ENCODE results near the gene BCKDHB.

Gene BCKDHB

DNA sequence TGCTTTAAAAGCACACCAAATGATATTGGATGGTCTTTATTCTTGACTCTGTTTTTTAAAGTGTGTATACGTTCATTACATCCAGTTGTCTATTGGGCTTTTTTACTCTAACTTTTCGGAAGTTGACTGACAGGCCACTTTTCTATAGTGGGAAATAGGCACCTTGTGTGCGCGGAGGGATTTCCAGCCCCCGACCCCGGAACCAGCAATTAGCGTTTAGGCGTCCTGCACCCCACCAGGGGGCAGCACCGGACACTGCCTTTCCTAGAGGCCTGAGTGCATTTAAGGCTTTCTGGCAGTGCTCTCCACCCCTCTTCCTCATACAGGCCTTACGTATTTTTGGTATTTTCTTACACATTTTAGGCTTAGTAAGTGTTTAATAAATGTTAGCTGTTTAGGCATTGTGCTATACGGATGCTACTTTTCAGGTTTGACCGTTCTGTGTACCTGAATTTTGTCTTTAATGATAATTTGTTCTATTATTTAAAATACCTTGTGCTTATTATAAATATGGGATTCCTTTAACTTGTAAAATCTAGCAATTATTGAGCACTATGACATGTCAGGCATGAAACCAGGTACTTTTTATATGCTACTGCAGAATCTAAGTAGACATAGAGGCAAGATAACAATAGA lies 231.8 kb downstream of the BCKDHB start:
- H3K27me3 ChIP-seq (ENCODE audit: control insufficient read depth, insufficient read depth, low read length): no peaks in the 10 kb centered on the region
- no peak overlapping the region for H3K4me3 ChIP-seq (ENCODE audit: low read length)
- no peak overlapping the region for H3K27ac ChIP-seq (ENCODE audit: low read length)
- H3K36me3 ChIP-seq (ENCODE audit: control insufficient read depth, insufficient read depth, low read length): no peaks in the 10 kb centered on the region
- H3K9me3 ChIP-seq (ENCODE audit: control insufficient read depth, insufficient read depth, low read length): no peaks in the 10 kb centered on the region
- WGBS (ENCODE audit: insufficient coverage, insufficient read length): no CpG with 5 or more reads among the region's 12 CpGs
- peak; percentile 54 for DNase-seq (ENCODE audit: low read depth, low spot score)
- H3K4me1 ChIP-seq (ENCODE audit: control insufficient read depth, insufficient read depth, low read length): no peaks in the 10 kb centered on the region

GRCh38 chr6:80339421-80339820 lies 232.9 kb downstream of the BCKDHB start:
- no peak for DNase-seq (ENCODE audit: low read depth, low spot score)
- Histone ChIP-seq H3K4me1 (ENCODE audit: control insufficient read depth, insufficient read depth, low read length) (no peaks in the 10 kb centered on the region), H3K27me3 (ENCODE audit: control insufficient read depth, insufficient read depth, low read length) (no peaks in the 10 kb centered on the region), H3K36me3 (ENCODE audit: control insufficient read depth, insufficient read depth, low read length) (no peaks in the 10 kb centered on the region), H3K4me3 (ENCODE audit: low read length) (no peak overlapping the region), H3K9me3 (ENCODE audit: control insufficient read depth, insufficient read depth, low read length) (no peaks in the 10 kb centered on the region), H3K27ac (ENCODE audit: low read length) (no peak overlapping the region)

GRCh38 chr6:80340280-80340679 lies 233.8 kb downstream of the BCKDHB start:
- H3K9me3 ChIP-seq (ENCODE audit: control insufficient read depth, insufficient read depth, low read length): no peaks in the 10 kb centered on the region
- H3K27ac ChIP-seq (ENCODE audit: low read length): no peak overlapping the region
- H3K4me3 ChIP-seq (ENCODE audit: low read length): no peak overlapping the region
- DNase-seq (ENCODE audit: low read depth, low spot score): no peak
- H3K27me3 ChIP-seq (ENCODE audit: control insufficient read depth, insufficient read depth, low read length): no peaks in the 10 kb centered on the region
- WGBS (ENCODE audit: insufficient coverage, insufficient read length): no CpG with 5 or more reads among the region's 4 CpGs
- H3K4me1 ChIP-seq (ENCODE audit: control insufficient read depth, insufficient read depth, low read length): no peaks in the 10 kb centered on the region
- H3K36me3 ChIP-seq (ENCODE audit: control insufficient read depth, insufficient read depth, low read length): no peaks in the 10 kb centered on the region

GRCh38 chr6:80340686-80341085 lies 234.2 kb downstream of the BCKDHB start:
- H3K4me1 ChIP-seq (ENCODE audit: control insufficient read depth, insufficient read depth, low read length): no peaks in the 10 kb centered on the region
- no CpG with 5 or more reads among the region's 5 CpGs for WGBS (ENCODE audit: insufficient coverage, insufficient read length)

DNA sequence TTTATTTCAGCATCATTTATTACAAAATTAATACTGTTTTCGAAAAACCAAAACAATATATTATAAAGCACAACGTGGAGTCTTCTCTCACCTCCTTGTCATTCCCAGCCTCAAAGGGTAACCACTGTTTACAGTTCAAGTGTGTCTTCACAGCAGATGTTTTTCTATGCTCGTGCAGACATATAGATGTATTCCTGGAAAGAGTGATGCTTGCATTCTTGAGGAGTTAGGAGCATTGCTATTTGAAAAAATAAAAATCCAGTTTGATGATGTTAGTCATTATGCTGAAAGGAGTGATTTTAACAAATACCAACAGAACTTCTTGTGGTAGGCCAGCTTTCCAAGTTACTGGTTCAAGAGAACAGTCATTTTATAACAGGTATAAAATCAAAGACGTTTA lies 234.9 kb downstream of the BCKDHB start:
- no peak for DNase-seq (ENCODE audit: low read depth, low spot score)
- H3K36me3 ChIP-seq (ENCODE audit: control insufficient read depth, insufficient read depth, low read length): no peaks in the 10 kb centered on the region
- 100% methylated on average over 1 of the region's 4 CpGs for WGBS (ENCODE audit: insufficient coverage, insufficient read length)
- H3K9me3 ChIP-seq (ENCODE audit: control insufficient read depth, insufficient read depth, low read length): no peaks in the 10 kb centered on the region
- no peak overlapping the region for H3K4me3 ChIP-seq (ENCODE audit: low read length)
- no peak overlapping the region for H3K27ac ChIP-seq (ENCODE audit: low read length)
- H3K4me1 ChIP-seq (ENCODE audit: control insufficient read depth, insufficient read depth, low read length): no peaks in the 10 kb centered on the region
- H3K27me3 ChIP-seq (ENCODE audit: control insufficient read depth, insufficient read depth, low read length): no peaks in the 10 kb centered on the region

More at GRCh38 chr6:80340686-80341085, 234.2 kb downstream of the BCKDHB start:
- H3K9me3 ChIP-seq (ENCODE audit: control insufficient read depth, insufficient read depth, low read length): no peaks in the 10 kb centered on the region
- H3K36me3 ChIP-seq (ENCODE audit: control insufficient read depth, insufficient read depth, low read length): no peaks in the 10 kb centered on the region
- DNase-seq (ENCODE audit: low read depth, low spot score): no peak
- no peak overlapping the region for H3K4me3 ChIP-seq (ENCODE audit: low read length)
- no peak overlapping the region for H3K27ac ChIP-seq (ENCODE audit: low read length)
- no peaks in the 10 kb centered on the region for H3K27me3 ChIP-seq (ENCODE audit: control insufficient read depth, insufficient read depth, low read length)

GRCh38 chr6:80343511-80343910 lies 237.0 kb downstream of the BCKDHB start:
- Histone ChIP-seq H3K36me3 (ENCODE audit: control insufficient read depth, insufficient read depth, low read length) (no peaks in the 10 kb centered on the region), H3K4me3 (ENCODE audit: low read length) (no peak overlapping the region)
- no CpG with 5 or more reads among the region's 2 CpGs for WGBS (ENCODE audit: insufficient coverage, insufficient read length)

DNA sequence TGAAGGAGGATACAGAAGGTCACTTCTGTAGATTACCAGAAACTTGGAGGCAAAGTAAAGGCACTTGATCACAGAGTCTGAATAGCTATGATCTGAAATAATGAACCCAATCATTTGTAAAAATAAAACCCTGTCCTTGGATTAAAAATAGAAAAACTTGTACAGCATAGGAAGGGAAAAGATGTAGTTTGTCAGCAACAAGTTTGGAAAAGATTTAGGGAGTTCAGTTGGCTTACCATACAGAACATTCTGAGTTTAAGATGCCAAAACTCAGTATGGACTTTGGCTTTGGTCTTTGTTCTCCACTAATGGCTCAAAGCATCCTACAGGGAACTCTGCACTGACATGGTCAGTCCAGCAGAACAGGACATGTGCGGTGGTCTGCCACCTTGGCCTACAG lies 240.6 kb downstream of the BCKDHB start:
- Histone ChIP-seq H3K27ac (ENCODE audit: low read length) (no peak overlapping the region), H3K9me3 (ENCODE audit: control insufficient read depth, insufficient read depth, low read length) (no peaks in the 10 kb centered on the region), H3K4me3 (ENCODE audit: low read length) (no peak overlapping the region), H3K27me3 (ENCODE audit: control insufficient read depth, insufficient read depth, low read length) (no peaks in the 10 kb centered on the region), H3K4me1 (ENCODE audit: control insufficient read depth, insufficient read depth, low read length) (no peaks in the 10 kb centered on the region), H3K36me3 (ENCODE audit: control insufficient read depth, insufficient read depth, low read length) (no peaks in the 10 kb centered on the region)
- WGBS (ENCODE audit: insufficient coverage, insufficient read length): no CpG with 5 or more reads among the region's 1 CpG
- DNase-seq (ENCODE audit: low read depth, low spot score): no peak

More at GRCh38 chr6:80343511-80343910, 237.0 kb downstream of the BCKDHB start:
- H3K27ac ChIP-seq (ENCODE audit: low read length): no peak overlapping the region
- DNase-seq (ENCODE audit: low read depth, low spot score): no peak
- H3K4me1 ChIP-seq (ENCODE audit: control insufficient read depth, insufficient read depth, low read length): no peaks in the 10 kb centered on the region
- no peaks in the 10 kb centered on the region for H3K27me3 ChIP-seq (ENCODE audit: control insufficient read depth, insufficient read depth, low read length)
- no peaks in the 10 kb centered on the region for H3K9me3 ChIP-seq (ENCODE audit: control insufficient read depth, insufficient read depth, low read length)

GRCh38 chr6:80348263-80348662 lies 241.8 kb downstream of the BCKDHB start:
- no peaks in the 10 kb centered on the region for H3K9me3 ChIP-seq (ENCODE audit: control insufficient read depth, insufficient read depth, low read length)
- H3K4me3 ChIP-seq (ENCODE audit: low read length): no peak overlapping the region
- no peaks in the 10 kb centered on the region for H3K4me1 ChIP-seq (ENCODE audit: control insufficient read depth, insufficient read depth, low read length)
- WGBS (ENCODE audit: insufficient coverage, insufficient read length): no CpG with 5 or more reads among the region's 2 CpGs
- H3K36me3 ChIP-seq (ENCODE audit: control insufficient read depth, insufficient read depth, low read length): no peaks in the 10 kb centered on the region
- H3K27ac ChIP-seq (ENCODE audit: low read length): no peak overlapping the region
- no peak for DNase-seq (ENCODE audit: low read depth, low spot score)
- no peaks in the 10 kb centered on the region for H3K27me3 ChIP-seq (ENCODE audit: control insufficient read depth, insufficient read depth, low read length)

- H3K9me3 ChIP-seq (ENCODE audit: control insufficient read depth, insufficient read depth, low read length): no peaks in the 10 kb centered on the region
- no peaks in the 10 kb centered on the region for H3K36me3 ChIP-seq (ENCODE audit: control insufficient read depth, insufficient read depth, low read length)
- no peaks in the 10 kb centered on the region for H3K27me3 ChIP-seq (ENCODE audit: control insufficient read depth, insufficient read depth, low read length)
- no peak overlapping the region for H3K27ac ChIP-seq (ENCODE audit: low read length)
- H3K4me1 ChIP-seq (ENCODE audit: control insufficient read depth, insufficient read depth, low read length): no peaks in the 10 kb centered on the region; the same call in 1 of the 2 replicates
- H3K4me3 ChIP-seq (ENCODE audit: low read length): no peak overlapping the region
- WGBS (ENCODE audit: insufficient coverage, insufficient read length): no CpG with 5 or more reads among the region's 1 CpG
- no peak for DNase-seq (ENCODE audit: low read depth, low spot score)
These were observed 249.5 kb downstream of the BCKDHB start for GRCh38 chr6:80356000-80356399.

GRCh38 chr6:80356545-80356944 lies 250.1 kb downstream of the BCKDHB start:
- no peak for DNase-seq (ENCODE audit: low read depth, low spot score)
- Histone ChIP-seq H3K9me3 (ENCODE audit: control insufficient read depth, insufficient read depth, low read length) (no peaks in the 10 kb centered on the region), H3K27ac (ENCODE audit: low read length) (no peak overlapping the region), H3K27me3 (ENCODE audit: control insufficient read depth, insufficient read depth, low read length) (no peaks in the 10 kb centered on the region), H3K4me1 (ENCODE audit: control insufficient read depth, insufficient read depth, low read length) (no peaks in the 10 kb centered on the region; the same call in 1 of the 2 replicates), H3K4me3 (ENCODE audit: low read length) (no peak overlapping the region), H3K36me3 (ENCODE audit: control insufficient read depth, insufficient read depth, low read length) (no peaks in the 10 kb centered on the region)
- WGBS (ENCODE audit: insufficient coverage, insufficient read length): no CpG with 5 or more reads among the region's 2 CpGs

GRCh38 chr6:80357081-80357480 lies 250.6 kb downstream of the BCKDHB start:
- no peak for DNase-seq (ENCODE audit: low read depth, low spot score)
- no CpG with 5 or more reads among the region's 2 CpGs for WGBS (ENCODE audit: insufficient coverage, insufficient read length)
- no peak overlapping the region for H3K4me3 ChIP-seq (ENCODE audit: low read length)
- no peaks in the 10 kb centered on the region for H3K27me3 ChIP-seq (ENCODE audit: control insufficient read depth, insufficient read depth, low read length)
- no peaks in the 10 kb centered on the region for H3K9me3 ChIP-seq (ENCODE audit: control insufficient read depth, insufficient read depth, low read length)
- no peaks in the 10 kb centered on the region for H3K36me3 ChIP-seq (ENCODE audit: control insufficient read depth, insufficient read depth, low read length)
- no peak overlapping the region for H3K27ac ChIP-seq (ENCODE audit: low read length)
- no peaks in the 10 kb centered on the region; the same call in 1 of the 2 replicates for H3K4me1 ChIP-seq (ENCODE audit: control insufficient read depth, insufficient read depth, low read length)
